Measurements from ENCODE around the gene AMN1.

The AMN1 gene

DNA sequence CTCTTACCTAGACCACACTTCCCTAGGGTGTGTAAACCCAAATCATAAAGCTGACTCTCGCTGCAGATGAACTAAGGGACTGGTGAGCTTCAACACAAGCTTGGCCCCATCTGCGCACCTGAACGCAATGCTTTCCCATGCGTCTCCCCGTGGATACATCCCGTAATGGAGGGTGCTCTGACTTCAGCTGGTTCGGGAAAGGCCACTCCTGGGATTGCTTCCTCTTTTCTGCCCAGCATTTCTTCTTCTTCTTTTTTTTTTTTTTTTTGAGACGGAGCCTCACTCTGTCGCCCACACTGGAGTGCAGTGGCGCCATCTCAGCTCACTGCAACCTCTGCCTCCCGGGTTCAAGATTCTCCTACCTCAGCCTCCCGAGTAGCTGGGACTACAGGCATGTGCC is 97.0 kb downstream of the AMN1 start:
- no peak for FAIRE-seq
- DNase-seq (ENCODE audit: low spot score) = no peak

DNA sequence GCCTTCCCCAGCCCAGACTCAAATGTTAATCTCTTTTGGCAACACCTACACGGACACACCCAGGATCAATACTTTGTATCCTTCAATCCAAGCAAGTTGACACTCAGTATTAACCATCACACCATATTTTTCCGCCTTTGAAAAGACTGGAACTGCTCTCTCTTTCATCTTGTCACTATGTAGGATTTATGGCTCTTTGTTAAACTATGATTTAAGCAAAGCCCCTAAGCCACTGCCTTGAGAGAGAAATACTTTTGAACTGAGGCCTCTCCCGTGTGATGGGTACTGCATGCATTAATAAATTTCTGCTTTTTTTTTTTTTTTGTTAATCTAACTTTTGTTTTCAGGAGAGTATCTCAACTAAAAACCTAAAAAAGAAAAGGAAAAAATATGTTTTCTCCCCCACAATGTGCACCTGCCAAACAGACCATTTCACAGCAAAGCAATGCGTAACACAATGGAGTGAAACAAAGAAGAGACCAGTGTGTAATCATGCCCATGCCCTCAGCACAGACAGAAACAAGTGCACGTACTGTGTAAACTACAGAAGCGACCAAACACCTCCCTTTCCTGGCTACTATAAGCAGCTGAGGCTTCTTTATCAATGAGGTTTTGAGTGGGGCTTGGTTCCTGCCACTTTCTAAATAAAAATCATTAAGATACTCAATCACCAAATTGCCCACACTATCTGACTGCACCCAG is 97.6 kb downstream of the AMN1 start:
- FAIRE-seq (no peak), DNase-seq (ENCODE audit: low spot score) (no peak)

DNA sequence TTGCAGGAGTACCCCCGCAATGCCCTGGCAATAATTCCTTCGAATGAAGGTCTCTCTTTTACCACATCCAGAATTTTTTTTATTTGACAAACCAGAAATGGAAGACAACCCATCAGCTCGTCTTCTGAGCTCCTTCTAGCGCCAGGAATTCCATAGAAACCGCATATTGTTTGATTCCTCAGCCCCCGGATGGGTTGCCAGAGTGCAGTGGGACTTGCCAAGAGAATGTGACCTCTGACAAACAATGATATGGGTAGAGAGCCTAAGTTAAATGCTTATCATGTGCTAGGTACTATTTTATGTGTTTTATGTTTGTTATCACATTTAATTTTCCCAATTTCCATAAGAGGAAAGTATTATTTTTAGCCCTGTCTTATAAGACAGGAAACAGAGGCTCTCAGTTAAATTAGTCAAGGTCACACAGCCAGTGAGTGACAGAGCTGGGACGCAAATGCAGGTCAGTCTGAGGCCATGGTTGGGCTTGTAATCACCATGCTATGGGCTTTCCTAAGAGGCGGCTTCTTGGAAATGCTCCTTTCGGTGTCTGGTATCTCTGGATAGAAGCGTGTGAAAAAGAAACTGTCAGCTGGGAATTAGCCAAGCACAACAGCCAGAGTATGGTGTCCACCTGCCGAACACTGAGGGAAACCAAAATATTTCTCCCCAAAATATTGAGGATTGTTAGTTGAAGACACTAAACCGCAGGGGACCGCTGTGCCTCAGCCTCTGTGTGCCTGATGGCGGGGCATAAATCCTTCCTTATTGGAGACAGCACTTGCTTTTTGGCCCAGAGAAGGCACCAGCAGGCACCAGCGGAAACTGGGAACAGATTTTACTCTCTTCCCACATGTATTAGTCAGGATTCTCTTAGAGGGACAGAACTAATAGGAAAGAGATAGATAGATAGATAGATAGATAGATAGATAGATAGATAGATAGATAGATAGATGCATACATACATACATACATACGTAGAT is 98.8 kb downstream of the AMN1 start:
- DNase-seq (ENCODE audit: low spot score) (no peak), FAIRE-seq (no peak)

- no peak for FAIRE-seq
- DNase-seq (ENCODE audit: low spot score) = no peak
Observed at GRCh38 chr12:31627456-31628054, 101.3 kb downstream of the AMN1 start.

- no peak for FAIRE-seq
- DNase-seq (ENCODE audit: low spot score) = no peak
Observed at GRCh38 chr12:31626270-31626995, 102.4 kb downstream of the AMN1 start.

- FAIRE-seq (no peak), DNase-seq (ENCODE audit: low spot score) (no peak)
Observed at GRCh38 chr12:31622038-31622437, 106.8 kb downstream of the AMN1 start.

All from urothelium cell line (cell line).